Measurements from ENCODE around the gene EN2.

Gene EN2

DNA sequence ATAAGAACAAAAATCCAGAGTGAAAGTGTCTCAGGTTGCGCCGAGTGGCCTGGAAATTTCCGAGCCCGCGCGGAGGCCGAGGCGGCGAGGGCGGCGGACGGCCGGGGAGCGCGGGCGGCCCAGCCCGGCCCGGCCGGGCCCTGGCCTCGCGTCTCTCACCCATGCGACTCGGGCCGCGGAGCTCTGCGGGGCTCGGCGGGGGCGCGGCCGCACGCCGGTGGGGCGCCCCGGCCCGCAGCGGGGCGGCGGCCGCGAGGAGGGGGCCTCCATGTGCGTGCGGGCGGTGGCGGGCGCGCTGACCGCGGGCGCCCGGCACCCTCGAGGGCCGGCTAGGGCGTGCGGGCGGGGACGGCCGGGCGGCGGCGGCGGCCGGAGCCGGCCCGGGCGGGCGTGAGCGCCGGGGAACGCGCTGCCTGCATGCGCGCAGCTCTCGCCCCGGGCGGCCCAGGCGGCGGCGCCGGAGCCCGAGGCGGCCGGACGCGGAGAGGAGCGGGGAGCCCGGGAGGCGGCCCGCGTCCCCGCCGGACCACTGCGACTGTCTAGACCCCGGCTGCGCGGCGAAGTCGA lies 302 bp upstream of the EN2 start:
- no peak for TF ChIP-seq ZFX (IDR thresholded peaks at IDR 0.05; ENCODE audit: borderline replicate concordance)
- TF ChIP-seq, protein P1, sequence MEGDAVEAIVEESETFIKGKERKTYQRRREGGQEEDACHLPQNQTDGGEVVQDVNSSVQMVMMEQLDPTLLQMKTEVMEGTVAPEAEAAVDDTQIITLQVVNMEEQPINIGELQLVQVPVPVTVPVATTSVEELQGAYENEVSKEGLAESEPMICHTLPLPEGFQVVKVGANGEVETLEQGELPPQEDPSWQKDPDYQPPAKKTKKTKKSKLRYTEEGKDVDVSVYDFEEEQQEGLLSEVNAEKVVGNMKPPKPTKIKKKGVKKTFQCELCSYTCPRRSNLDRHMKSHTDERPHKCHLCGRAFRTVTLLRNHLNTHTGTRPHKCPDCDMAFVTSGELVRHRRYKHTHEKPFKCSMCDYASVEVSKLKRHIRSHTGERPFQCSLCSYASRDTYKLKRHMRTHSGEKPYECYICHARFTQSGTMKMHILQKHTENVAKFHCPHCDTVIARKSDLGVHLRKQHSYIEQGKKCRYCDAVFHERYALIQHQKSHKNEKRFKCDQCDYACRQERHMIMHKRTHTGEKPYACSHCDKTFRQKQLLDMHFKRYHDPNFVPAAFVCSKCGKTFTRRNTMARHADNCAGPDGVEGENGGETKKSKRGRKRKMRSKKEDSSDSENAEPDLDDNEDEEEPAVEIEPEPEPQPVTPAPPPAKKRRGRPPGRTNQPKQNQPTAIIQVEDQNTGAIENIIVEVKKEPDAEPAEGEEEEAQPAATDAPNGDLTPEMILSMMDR (IDR thresholded peaks at IDR 0.05): no peak

DNA sequence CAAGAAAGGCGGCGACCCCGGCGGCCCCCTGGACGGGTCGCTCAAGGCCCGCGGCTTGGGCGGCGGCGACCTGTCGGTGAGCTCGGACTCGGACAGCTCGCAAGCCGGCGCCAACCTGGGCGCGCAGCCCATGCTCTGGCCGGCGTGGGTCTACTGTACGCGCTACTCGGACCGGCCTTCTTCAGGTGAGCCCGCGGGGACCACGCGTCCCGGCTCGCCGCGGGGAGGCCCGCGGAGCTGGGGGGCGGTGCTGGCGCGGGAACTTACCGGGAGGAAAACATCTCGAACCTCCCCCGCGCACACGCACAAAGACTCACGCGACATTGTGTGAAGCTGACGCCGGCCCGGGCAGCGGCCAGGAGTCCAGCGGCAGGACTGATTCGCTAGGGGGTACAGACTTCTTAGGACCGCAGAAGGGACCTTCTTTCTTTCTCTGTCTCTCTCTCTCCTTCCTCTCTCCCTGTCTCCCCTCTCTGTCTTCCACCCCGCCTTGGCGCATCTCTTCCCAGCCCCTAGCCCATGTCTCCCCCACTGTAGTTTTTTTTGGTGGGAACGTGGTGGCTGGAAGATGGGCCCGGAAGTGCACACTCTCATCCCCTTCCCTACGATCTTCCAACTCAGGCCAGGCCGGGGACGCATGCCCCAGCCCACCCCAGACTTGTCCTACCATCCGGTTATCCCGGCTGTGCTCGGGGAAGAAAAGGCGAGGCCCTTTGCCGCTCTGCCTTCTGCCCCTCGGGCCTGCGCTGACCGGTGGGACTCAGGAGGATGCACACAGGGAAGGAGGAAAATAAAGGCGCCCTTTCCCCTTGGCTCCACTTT lies 1.2 kb downstream of the EN2 start:
- TF ChIP-seq ZFX (IDR thresholded peaks at IDR 0.05; ENCODE audit: borderline replicate concordance): no peak
- TF ChIP-seq, protein P1 (IDR thresholded peaks at IDR 0.05): no peak
- H3K27ac ChIP-seq: no peak overlapping the region

More for the DNA sequence above, 302 bp upstream of the EN2 start:
- H3K27ac ChIP-seq: no peak overlapping the region

DNA sequence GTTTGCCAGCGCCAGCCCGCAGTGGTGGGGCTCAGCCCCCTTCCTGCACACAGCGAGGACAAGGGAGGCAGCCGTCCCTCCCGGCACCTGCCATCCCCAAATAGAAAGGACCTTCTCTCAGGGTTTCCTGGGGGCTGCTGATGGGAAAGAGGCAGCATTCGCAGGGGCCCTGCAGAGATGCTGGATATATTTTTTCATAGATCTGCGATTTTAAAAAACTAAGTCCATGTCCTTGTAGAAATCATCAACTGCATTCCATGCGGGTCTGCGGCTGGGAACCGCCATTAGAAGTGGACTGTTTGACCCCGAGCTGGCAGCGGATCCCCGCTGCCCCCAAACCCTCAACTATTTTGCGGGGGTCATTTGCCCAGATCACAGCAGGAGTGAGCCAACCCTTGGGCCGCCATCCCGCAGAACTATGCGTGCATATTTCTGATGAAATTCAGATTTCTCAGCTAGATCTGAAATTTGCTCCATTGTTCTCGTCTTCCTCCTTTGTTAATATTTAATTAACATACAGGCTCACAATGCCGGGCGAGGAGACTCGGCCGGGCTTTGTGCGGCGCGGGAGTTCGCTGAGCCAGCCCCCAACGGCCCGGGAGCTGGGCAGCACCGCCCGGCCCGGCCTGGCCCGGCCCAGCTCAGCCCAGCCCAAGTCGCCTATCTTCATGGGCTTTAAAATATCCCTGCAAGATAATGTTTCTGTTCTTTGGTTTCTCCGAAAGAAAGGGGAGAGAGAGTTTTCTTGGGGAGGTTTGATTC lies 2.0 kb downstream of the EN2 start:
- no peak overlapping the region for H3K27ac ChIP-seq
- TF ChIP-seq, protein P1 (IDR thresholded peaks at IDR 0.05): no peak
- no peak for TF ChIP-seq ZFX (IDR thresholded peaks at IDR 0.05; ENCODE audit: borderline replicate concordance)

DNA sequence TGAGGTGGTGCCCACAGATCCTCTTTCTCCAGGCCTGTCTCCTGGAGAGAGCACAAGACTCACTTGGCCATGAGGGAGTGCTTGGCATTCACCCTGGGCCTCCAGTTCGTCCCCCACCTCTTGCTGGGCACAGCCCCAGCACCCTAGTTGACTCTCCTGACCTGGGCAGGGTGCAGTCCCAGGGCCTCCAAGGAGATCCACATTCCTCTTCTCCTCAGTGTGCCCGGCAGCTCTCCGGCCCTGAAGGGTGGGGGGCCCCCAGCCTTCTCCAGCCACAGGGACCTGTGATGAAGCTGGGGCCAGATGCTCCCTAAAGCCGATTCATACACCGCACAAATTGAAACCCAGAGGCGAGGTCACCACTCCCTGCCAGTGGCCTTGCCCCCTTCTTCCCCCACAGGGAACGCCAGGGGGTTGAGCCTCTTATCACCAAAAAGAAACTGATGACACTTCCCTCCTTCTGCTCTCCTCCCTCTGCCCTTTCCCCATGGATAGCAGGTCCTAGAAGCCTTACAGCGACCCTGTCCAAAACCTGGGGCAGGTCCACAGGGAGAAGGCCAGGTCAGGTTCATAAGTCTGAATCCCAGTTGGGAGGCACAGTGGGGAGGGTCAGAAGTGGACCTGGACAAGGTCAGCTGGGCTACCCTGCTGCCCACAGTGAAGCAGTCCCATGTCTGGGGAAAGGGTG lies 3.1 kb downstream of the EN2 start:
- TF ChIP-seq, protein P1 (IDR thresholded peaks at IDR 0.05): no peak
- no peak for TF ChIP-seq ZFX (IDR thresholded peaks at IDR 0.05; ENCODE audit: borderline replicate concordance)
- no peak overlapping the region for H3K27ac ChIP-seq

DNA sequence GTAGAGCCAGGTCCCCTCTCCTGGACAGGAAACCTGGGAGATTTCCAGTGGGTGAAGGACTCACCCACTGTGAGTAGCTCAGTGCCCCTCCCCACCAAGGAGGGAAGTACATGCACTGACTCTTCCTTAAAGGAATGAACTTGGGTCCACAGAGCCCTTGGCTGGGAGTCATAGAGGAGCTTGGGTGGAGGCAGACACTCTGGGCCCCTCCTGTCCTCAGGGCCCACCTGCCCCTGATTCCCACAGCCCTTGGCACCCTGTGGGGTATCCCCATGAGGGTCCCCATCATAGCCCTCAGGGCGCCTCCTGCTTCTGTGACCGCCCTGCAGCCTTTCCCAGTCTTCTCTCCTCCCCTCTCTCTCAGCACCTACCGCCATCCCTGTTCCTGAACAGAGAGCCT lies 3.7 kb downstream of the EN2 start:
- no peak overlapping the region for H3K27ac ChIP-seq
- TF ChIP-seq, protein P1 (IDR thresholded peaks at IDR 0.05): no peak
- no peak for TF ChIP-seq ZFX (IDR thresholded peaks at IDR 0.05; ENCODE audit: borderline replicate concordance)

DNA sequence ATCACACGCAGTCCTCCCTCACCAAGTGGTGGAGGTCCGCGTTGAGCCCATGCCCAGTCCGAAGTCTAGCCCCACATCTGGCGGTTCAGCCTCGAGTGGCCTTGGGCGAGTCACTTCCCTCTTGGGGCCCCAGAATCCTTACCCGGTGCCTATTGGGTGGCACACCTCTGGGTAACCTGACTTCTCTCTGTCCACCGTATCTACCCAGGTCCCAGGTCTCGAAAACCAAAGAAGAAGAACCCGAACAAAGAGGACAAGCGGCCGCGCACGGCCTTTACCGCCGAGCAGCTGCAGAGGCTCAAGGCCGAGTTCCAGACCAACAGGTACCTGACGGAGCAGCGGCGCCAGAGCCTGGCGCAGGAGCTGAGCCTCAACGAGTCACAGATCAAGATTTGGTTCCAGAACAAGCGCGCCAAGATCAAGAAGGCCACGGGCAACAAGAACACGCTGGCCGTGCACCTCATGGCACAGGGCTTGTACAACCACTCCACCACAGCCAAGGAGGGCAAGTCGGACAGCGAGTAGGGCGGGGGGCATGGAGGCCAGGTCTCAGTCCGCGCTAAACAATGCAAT lies 4.3 kb downstream of the EN2 start:
- TF ChIP-seq, protein P1 (IDR thresholded peaks at IDR 0.05): no peak
- no peak for TF ChIP-seq ZFX (IDR thresholded peaks at IDR 0.05; ENCODE audit: borderline replicate concordance)
- no peak overlapping the region for H3K27ac ChIP-seq
